Measurements from ENCODE around the gene RNU1-4.
"Not testable (repeated sequence)": the region's sequence is repeated elsewhere in the genome, so short reads cannot be mapped to it uniquely, and the experiment has no call there.

RNU1-4 gene

DNA sequence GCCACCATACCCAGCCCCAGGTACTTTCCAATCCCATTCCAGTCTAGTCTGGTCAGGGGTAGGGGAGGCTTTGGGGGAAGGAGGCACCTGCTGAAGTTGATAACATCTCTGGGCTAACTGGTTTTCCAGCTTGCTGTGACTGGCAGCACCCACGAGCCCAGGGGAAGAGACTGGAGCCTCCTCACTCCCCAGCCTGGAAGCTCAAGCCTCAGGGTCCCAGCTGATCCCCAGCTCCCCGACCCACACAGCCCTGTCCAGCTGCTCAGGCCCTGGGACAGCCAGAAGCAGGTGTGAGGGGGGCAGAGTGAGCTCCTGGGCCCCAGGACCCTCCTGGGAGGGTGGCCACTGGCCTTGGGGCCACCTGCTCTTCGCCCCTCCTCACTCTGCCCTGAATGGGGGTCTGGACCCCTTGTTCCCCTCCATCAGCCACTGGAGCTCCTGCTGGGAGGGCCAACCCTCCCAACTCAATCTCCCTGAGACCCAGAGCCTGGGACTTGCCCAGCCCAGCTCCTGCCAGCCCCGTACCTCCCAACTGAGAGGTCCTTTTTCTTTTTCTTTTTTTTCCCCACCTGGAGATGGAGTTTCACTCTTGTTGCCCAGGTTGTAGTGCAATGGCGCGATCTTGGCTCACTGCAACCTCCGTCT, 23.5 kb upstream of the RNU1-4 start:
- Histone ChIP-seq H3K36me3 (ENCODE audit: insufficient read depth) (no peaks in the 10 kb centered on the region), H3K27me3 (ENCODE audit: insufficient read depth, low read depth) (peaks cover 31% of the 10 kb centered on the region), H3K4me1 (ENCODE audit: low read depth, poor library complexity, severe bottlenecking) (no peaks in the 10 kb centered on the region), H3K79me2 (ENCODE audit: insufficient read depth, low read depth) (no peaks in the 10 kb centered on the region), H3K9ac (no peak overlapping the region), H3K4me3 (IDR thresholded peaks at IDR 0.05; ENCODE audit: insufficient read depth, low read depth, low read length) (no peak overlapping the region), H3K27ac (no peak overlapping the region), H2AFZ (ENCODE audit: low read depth) (no peak overlapping the region), H3K4me2 (no peak overlapping the region), H4K20me1 (ENCODE audit: insufficient read depth) (no peaks in the 10 kb centered on the region)
- TF ChIP-seq, protein P1, sequence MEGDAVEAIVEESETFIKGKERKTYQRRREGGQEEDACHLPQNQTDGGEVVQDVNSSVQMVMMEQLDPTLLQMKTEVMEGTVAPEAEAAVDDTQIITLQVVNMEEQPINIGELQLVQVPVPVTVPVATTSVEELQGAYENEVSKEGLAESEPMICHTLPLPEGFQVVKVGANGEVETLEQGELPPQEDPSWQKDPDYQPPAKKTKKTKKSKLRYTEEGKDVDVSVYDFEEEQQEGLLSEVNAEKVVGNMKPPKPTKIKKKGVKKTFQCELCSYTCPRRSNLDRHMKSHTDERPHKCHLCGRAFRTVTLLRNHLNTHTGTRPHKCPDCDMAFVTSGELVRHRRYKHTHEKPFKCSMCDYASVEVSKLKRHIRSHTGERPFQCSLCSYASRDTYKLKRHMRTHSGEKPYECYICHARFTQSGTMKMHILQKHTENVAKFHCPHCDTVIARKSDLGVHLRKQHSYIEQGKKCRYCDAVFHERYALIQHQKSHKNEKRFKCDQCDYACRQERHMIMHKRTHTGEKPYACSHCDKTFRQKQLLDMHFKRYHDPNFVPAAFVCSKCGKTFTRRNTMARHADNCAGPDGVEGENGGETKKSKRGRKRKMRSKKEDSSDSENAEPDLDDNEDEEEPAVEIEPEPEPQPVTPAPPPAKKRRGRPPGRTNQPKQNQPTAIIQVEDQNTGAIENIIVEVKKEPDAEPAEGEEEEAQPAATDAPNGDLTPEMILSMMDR (conservative IDR thresholded peaks at IDR 0.05; ENCODE audit: low read depth, low read length): no peak

DNA sequence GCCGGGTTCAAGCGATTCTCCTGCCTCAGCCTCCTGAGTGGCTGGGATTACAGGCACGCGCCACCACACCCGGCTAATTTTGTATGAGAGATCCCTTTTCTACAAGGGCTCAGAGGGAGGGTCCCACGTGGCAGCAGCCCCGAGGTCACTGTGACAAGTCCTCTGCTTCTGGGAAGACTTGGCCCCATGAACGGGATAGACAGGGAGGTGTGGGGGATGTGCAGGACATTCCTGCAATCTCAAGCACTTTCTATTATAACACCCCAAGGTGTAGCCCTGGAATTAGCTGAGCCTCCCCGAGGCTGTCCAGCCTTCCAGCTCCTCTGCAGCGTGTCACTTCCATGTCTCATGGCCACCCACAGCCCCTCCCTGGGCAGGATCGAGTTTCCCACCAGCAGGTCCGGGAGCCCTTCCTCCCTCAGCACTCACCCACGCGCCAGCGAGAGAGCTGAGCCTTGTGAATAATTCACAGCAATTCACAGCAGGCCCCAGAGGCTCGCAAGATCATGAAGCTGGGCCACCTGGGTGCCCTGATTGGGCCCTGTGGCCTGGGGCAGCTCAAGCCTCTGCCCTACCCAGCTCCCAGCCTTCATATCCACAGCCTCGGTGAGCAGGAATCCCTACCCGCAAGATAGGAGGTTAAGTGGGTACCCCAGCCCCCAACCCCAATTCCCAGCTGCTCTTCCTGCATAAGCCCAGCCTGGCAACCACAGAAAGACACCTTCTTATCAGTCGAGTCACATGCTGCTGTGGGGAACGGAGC, 22.8 kb upstream of the RNU1-4 start:
- H3K4me3 ChIP-seq (IDR thresholded peaks at IDR 0.05; ENCODE audit: insufficient read depth, low read depth, low read length): no peak overlapping the region
- H3K4me2 ChIP-seq: no peak overlapping the region
- no peak overlapping the region for H3K27ac ChIP-seq
- TF ChIP-seq, protein P1 (conservative IDR thresholded peaks at IDR 0.05; ENCODE audit: low read depth, low read length): no peak
- no peaks in the 10 kb centered on the region for H3K79me2 ChIP-seq (ENCODE audit: insufficient read depth, low read depth)
- no peaks in the 10 kb centered on the region for H4K20me1 ChIP-seq (ENCODE audit: insufficient read depth)
- H3K27me3 ChIP-seq (ENCODE audit: insufficient read depth, low read depth): peaks cover 31% of the 10 kb centered on the region
- H3K9ac ChIP-seq: no peak overlapping the region
- H3K4me1 ChIP-seq (ENCODE audit: low read depth, poor library complexity, severe bottlenecking): no peaks in the 10 kb centered on the region
- no peaks in the 10 kb centered on the region for H3K36me3 ChIP-seq (ENCODE audit: insufficient read depth)
- no peak overlapping the region for H2AFZ ChIP-seq (ENCODE audit: low read depth)

DNA sequence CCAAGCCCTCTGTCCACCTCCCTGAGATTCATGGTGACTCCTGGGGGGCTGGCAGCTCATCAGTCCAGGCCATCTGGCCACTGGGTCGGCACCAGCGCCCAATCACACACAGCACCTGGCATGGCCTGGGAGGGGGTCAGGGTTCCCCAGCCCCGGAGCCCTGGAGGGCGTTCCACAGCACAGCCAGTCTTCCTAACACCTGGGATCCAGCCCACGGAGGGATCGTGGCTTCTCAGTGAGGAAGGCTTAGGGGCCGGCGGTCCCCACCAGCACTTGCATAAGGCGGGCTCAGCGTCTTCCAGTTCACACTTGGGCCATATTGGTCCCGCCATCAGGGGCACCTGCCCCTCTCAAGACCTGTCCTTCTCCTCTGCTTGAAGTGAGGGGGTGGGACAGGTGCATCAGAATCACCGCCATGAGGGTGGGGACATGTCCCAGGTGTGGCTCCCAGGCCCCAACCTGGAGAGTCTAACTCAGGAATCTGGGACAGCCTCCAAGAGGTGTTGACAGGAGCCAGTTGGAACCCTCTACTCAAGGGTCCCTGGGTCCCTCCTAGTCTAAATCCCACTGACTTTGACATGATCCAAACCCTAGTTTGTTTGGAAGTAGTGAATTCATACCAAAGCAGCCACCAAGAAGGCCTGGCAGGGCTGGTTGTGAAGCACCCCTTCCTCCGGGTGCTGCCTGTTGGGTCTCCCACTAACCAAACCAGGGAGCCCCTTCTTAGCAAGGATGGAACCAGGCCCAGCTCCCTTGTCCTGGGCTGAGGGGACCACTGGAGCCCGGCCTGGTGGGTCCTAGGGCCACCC, 22.0 kb upstream of the RNU1-4 start:
- not testable (repeated sequence) for H3K4me2 ChIP-seq; H3K27ac ChIP-seq; H4K20me1 ChIP-seq (ENCODE audit: insufficient read depth); H3K4me3 ChIP-seq (IDR thresholded peaks at IDR 0.05; ENCODE audit: insufficient read depth, low read depth, low read length); H3K9ac ChIP-seq; H3K79me2 ChIP-seq (ENCODE audit: insufficient read depth, low read depth); H2AFZ ChIP-seq (ENCODE audit: low read depth); H3K4me1 ChIP-seq (ENCODE audit: low read depth, poor library complexity, severe bottlenecking); H3K36me3 ChIP-seq (ENCODE audit: insufficient read depth)
- H3K27me3 ChIP-seq (ENCODE audit: insufficient read depth, low read depth): peaks cover 31% of the 10 kb centered on the region

DNA sequence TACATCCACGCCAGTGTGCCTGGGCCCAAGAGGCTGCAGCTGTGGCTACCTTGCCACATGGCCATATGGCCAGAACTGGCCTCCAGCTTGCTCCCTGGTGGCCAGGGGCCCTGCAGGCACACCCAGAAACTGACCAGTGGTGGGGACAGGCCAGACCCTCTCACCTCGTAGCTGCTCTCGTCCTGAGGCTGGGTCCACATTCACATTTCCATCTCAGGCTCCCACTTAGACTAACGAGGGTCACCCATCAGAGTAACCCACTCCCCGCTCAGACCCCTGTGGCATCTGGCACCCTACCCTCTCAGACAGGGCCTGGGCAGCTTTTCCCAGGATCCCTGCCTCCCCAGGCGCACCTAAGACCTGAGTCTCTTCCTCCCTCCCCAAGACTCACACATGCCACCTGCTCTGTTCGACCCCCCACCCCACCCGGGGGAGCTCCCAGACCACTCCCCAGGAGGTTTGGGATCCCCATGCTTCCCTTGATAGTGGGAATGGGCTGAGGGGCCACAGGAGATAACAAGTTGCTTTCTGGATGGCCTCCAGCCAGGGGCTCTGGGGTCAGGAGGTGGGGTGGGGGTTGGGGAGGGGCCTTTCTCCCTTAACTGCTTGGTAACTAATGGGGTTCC, 21.3 kb upstream of the RNU1-4 start:
- no peaks in the 10 kb centered on the region for H3K79me2 ChIP-seq (ENCODE audit: insufficient read depth, low read depth)
- H3K27ac ChIP-seq: no peak overlapping the region
- H3K9ac ChIP-seq: no peak overlapping the region
- no peak overlapping the region for H3K4me2 ChIP-seq
- H3K36me3 ChIP-seq (ENCODE audit: insufficient read depth): no peaks in the 10 kb centered on the region
- H2AFZ ChIP-seq (ENCODE audit: low read depth): no peak overlapping the region
- no peaks in the 10 kb centered on the region for H3K4me1 ChIP-seq (ENCODE audit: low read depth, poor library complexity, severe bottlenecking)
- H3K27me3 ChIP-seq (ENCODE audit: insufficient read depth, low read depth): peaks cover 31% of the 10 kb centered on the region
- no peak overlapping the region for H3K4me3 ChIP-seq (IDR thresholded peaks at IDR 0.05; ENCODE audit: insufficient read depth, low read depth, low read length)
- TF ChIP-seq, protein P1 (conservative IDR thresholded peaks at IDR 0.05; ENCODE audit: low read depth, low read length): no peak
- H4K20me1 ChIP-seq (ENCODE audit: insufficient read depth): no peaks in the 10 kb centered on the region
